ENCODE data around the gene DCP1B.

The DCP1B gene

DNA sequence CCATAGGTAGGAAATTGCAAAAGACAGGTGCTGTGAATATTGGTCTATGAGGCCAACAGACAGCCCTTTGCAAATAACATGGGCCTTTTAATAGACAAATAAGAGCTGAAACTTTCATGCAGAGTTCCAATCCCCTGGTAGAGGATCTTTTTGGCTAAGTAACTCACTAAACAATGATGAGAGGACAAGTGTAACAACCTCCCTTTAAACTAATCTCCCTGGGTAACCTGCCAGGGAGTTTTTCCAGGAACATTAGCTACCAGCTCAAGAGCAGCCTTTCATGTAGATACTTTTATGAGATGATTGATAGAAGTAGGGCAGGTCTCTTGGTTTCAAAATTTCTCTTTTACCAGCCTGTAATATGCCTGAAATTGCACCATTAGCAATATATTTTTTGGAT is 34.8 kb upstream of the DCP1B start:
- TF ChIP-seq POLR2AphosphoS5 (IDR thresholded peaks at IDR 0.05; ENCODE audit: low read depth, low read length) (no peak), SIN3A (IDR thresholded peaks at IDR 0.05; ENCODE audit: borderline replicate concordance, insufficient read depth, low read length) (no peak), TAF1 (IDR thresholded peaks at IDR 0.05; ENCODE audit: borderline replicate concordance, insufficient read depth, low read length) (no peak), FOXP2 (optimal IDR thresholded peaks at IDR 0.05; ENCODE audit: borderline replicate concordance, extremely low read depth, extremely low read length, insufficient read depth) (no peak)
- TF ChIP-seq, protein P1, sequence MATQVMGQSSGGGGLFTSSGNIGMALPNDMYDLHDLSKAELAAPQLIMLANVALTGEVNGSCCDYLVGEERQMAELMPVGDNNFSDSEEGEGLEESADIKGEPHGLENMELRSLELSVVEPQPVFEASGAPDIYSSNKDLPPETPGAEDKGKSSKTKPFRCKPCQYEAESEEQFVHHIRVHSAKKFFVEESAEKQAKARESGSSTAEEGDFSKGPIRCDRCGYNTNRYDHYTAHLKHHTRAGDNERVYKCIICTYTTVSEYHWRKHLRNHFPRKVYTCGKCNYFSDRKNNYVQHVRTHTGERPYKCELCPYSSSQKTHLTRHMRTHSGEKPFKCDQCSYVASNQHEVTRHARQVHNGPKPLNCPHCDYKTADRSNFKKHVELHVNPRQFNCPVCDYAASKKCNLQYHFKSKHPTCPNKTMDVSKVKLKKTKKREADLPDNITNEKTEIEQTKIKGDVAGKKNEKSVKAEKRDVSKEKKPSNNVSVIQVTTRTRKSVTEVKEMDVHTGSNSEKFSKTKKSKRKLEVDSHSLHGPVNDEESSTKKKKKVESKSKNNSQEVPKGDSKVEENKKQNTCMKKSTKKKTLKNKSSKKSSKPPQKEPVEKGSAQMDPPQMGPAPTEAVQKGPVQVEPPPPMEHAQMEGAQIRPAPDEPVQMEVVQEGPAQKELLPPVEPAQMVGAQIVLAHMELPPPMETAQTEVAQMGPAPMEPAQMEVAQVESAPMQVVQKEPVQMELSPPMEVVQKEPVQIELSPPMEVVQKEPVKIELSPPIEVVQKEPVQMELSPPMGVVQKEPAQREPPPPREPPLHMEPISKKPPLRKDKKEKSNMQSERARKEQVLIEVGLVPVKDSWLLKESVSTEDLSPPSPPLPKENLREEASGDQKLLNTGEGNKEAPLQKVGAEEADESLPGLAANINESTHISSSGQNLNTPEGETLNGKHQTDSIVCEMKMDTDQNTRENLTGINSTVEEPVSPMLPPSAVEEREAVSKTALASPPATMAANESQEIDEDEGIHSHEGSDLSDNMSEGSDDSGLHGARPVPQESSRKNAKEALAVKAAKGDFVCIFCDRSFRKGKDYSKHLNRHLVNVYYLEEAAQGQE (IDR thresholded peaks at IDR 0.05; ENCODE audit: insufficient read depth in 1 of 2, low read depth in 2 of 2, low read length in 2 of 2) = no peak

DNA sequence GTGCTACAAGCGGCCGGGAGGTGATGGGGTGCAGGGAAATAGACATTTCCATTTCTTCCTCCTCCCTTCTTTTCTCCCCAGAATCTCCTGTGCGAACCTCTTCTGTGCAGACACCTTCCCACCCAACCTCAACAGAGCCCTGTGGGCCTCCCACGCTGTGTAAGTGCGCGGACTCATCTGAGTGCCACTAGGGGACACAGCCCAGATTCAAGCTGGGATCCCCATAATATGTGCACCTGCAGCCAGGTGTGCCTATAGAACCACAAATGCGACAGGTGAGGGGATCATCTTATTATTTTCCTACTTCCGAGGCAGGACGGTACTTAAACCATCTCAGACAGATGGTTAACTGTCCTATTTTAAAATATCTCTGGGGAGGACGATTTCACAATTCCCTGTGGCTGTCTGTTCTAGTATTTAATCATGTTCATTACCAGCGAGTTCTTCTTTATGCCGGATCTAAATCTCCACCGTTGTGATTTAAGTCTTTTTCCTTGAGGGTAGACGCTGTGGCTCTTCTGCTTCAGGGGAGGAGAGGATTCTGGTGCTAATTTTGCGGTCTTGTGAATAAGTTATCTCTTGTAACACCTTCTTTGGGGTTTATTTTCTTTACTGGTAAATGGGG is 31.3 kb upstream of the DCP1B start:
- TF ChIP-seq SIN3A (IDR thresholded peaks at IDR 0.05; ENCODE audit: borderline replicate concordance, insufficient read depth, low read length) (no peak), FOXP2 (optimal IDR thresholded peaks at IDR 0.05; ENCODE audit: borderline replicate concordance, extremely low read depth, extremely low read length, insufficient read depth) (no peak), TAF1 (IDR thresholded peaks at IDR 0.05; ENCODE audit: borderline replicate concordance, insufficient read depth, low read length) (no peak), POLR2AphosphoS5 (IDR thresholded peaks at IDR 0.05; ENCODE audit: low read depth, low read length) (no peak)
- TF ChIP-seq, protein P1 (IDR thresholded peaks at IDR 0.05; ENCODE audit: insufficient read depth in 1 of 2, low read depth in 2 of 2, low read length in 2 of 2) = no peak

DNA sequence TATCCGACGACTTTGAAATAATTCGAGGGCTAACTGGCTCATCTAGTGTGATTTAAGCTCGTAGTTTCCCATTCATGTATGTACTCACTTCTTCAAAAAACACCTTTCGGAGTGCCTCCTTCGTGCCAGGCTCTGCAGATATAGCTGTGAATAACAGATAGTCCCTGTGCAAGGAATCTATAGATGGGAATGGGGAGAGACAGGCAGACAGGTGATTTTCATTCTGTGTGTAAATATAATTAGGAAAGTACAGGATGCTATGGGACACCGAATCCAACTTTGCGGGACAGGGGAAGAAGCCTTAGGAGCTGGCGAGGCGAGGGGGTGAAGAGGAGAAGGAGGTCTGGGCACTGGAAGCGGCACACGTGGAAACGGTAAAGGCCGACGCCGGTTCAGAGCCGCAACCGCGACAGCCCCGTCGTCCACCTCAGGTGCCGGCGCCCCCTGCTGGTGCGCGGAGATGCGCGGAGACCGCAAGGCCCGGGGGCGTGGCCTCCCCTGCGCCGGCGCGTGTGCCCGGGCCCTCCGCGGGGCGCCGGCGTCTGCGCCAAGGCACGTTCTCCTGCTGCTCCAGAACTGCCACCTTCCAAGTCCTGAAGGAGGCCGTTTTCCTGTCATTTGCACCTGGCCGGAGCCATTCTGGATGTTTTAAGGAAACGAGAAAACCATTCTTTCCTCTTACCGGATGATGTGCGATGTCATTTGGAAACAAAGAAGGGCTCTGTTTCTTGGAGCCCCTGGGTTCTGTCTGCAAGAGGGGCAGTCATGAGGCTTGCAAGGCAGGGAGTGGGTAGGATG is 30.6 kb upstream of the DCP1B start:
- TF ChIP-seq FOXP2 (optimal IDR thresholded peaks at IDR 0.05; ENCODE audit: borderline replicate concordance, extremely low read depth, extremely low read length, insufficient read depth) = peak; percentile 80
- TF ChIP-seq, protein P1 (IDR thresholded peaks at IDR 0.05; ENCODE audit: insufficient read depth in 1 of 2, low read depth in 2 of 2, low read length in 2 of 2) = no peak
- TF ChIP-seq POLR2AphosphoS5 (IDR thresholded peaks at IDR 0.05; ENCODE audit: low read depth, low read length) = no peak; the same call in 1 of the 2 replicates
- TF ChIP-seq TAF1 (IDR thresholded peaks at IDR 0.05; ENCODE audit: borderline replicate concordance, insufficient read depth, low read length) = no peak

DNA sequence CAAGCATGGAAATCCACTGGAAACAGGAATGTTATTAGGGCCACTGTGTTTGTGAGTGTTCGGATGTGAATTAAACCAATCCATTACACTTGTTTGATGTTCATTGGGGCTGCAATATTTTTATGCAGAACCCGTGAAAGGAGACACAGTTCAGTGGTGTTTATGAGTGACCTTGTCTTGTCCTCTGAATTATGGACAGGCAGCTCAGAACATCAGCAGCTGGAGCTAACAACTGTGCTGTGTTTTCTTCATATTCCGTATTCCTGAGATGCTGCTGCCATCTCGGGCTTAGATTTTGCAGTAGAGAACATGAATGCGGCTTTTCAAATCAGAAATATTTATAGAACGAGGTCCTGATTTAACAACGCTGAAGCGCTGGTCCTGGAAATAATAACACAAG is 28.2 kb upstream of the DCP1B start:
- TF ChIP-seq FOXP2 (optimal IDR thresholded peaks at IDR 0.05; ENCODE audit: borderline replicate concordance, extremely low read depth, extremely low read length, insufficient read depth) = no peak
- no peak for TF ChIP-seq POLR2AphosphoS5 (IDR thresholded peaks at IDR 0.05; ENCODE audit: low read depth, low read length)
- no peak for TF ChIP-seq TAF1 (IDR thresholded peaks at IDR 0.05; ENCODE audit: borderline replicate concordance, insufficient read depth, low read length)
- TF ChIP-seq SIN3A (IDR thresholded peaks at IDR 0.05; ENCODE audit: borderline replicate concordance, insufficient read depth, low read length) = no peak
- TF ChIP-seq, protein P1 (IDR thresholded peaks at IDR 0.05; ENCODE audit: insufficient read depth in 1 of 2, low read depth in 2 of 2, low read length in 2 of 2) = no peak

Data from PFSK-1 (cell line).